ENCODE data around the gene HPS1.

Gene HPS1

DNA sequence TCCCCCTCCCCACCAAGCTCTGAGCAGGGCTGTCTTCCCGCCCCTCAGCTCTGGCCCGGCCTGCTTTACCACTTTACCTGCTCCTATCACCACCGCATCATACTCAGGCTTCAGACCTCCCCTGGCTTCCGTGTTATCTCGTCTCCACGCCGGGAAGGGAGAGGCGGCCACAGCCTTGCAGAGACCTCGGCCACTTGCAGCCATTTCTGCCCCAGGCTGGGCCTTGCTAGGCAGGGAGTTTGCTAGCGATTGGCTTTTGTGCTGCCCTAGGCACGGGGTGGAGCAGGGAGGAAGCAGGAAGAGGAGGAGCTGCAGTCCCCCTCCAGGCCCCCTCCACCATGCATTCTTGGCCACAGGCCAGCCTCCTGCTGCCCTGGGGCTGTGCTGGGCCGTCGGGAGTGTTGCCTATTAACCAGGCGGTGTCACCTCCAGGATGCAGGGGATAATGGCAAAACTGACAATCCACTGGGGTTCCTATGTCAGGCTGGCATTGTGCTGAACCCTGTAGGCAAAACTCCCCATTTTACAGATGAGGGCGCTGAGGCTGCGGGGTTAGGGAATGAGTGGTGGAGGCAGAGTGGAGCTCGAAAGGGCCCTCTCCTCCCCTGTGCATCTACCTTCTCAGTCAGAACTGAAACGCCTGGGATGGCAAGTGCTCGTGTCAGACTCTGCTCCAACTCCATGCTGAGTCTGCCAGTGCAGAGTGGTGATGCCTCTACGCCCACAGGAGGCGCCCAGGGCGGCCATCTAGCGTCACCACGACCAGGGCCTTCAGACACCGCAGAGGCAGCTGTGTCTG, 31.6 kb downstream of the HPS1 start, which contains the start of gene PYROXD2 (continued):
- TF ChIP-seq PATZ1 (tag by site-specific recombination; IDR thresholded peaks at IDR 0.05) (peak; percentile 59), ZNF146 (tag by site-specific recombination; IDR thresholded peaks at IDR 0.05) (no peak), ZBTB8A (tag by site-specific recombination; IDR thresholded peaks at IDR 0.05) (0 out of 2 replicates have a peak, but pooled peaks have one; percentile 30), ZNF37A (tag by site-specific recombination; IDR thresholded peaks at IDR 0.05) (no peak), ZNF747 (tag by site-specific recombination; IDR thresholded peaks at IDR 0.05) (no peak), ZNF791 (tag by site-specific recombination; IDR thresholded peaks at IDR 0.05) (no peak), ZNF645 (tag by site-specific recombination; IDR thresholded peaks at IDR 0.05) (no peak), ZNF529 (tag by site-specific recombination; IDR thresholded peaks at IDR 0.05; ENCODE audit: insufficient replicate concordance) (no peak), ZNF830 (tag by site-specific recombination; IDR thresholded peaks at IDR 0.05; ENCODE audit: low read depth) (no peak), ZNF561 (tag by site-specific recombination; IDR thresholded peaks at IDR 0.05; ENCODE audit: borderline replicate concordance) (no peak), SP3 (tag by site-specific recombination; IDR thresholded peaks at IDR 0.05) (no peak), RBAK (tag by site-specific recombination; IDR thresholded peaks at IDR 0.05) (no peak), GLI2 (tag by site-specific recombination; IDR thresholded peaks at IDR 0.05; ENCODE audit: borderline replicate concordance, low read depth) (no peak), ZNF248 (tag by site-specific recombination; IDR thresholded peaks at IDR 0.05) (no peak), FEZF1 (tag by site-specific recombination; IDR thresholded peaks at IDR 0.05) (peak; percentile 75), ZNF112 (tag by site-specific recombination; IDR thresholded peaks at IDR 0.05) (no peak), ZFP69B (tag by site-specific recombination; IDR thresholded peaks at IDR 0.05) (no peak), ZNF792 (tag by site-specific recombination; IDR thresholded peaks at IDR 0.05) (no peak), KLF9 (tag by site-specific recombination; IDR thresholded peaks at IDR 0.05; ENCODE audit: low read depth) (no peak), ZNF121 (tag by site-specific recombination; IDR thresholded peaks at IDR 0.05) (no peak), ZNF426 (tag by site-specific recombination; IDR thresholded peaks at IDR 0.05) (no peak), SETDB1 (IDR thresholded peaks at IDR 0.05; ENCODE audit: insufficient read length, low read length) (no peak), REPIN1 (tag by site-specific recombination; IDR thresholded peaks at IDR 0.05; ENCODE audit: low read depth) (no peak), ZNF140 (tag by site-specific recombination; IDR thresholded peaks at IDR 0.05) (no peak), ZNF701 (tag by site-specific recombination; IDR thresholded peaks at IDR 0.05) (no peak), ZNF416 (tag by site-specific recombination; IDR thresholded peaks at IDR 0.05) (no peak), ZFHX2 (tag by site-specific recombination; conservative IDR thresholded peaks at IDR 0.05) (no peak), ZNF398 (tag by site-specific recombination; IDR thresholded peaks at IDR 0.05) (peak; percentile 92), ZNF433 (tag by site-specific recombination; IDR thresholded peaks at IDR 0.05; ENCODE audit: low read depth) (no peak), YY2 (tag by site-specific recombination; IDR thresholded peaks at IDR 0.05) (no peak)
- TF ChIP-seq, protein P1, sequence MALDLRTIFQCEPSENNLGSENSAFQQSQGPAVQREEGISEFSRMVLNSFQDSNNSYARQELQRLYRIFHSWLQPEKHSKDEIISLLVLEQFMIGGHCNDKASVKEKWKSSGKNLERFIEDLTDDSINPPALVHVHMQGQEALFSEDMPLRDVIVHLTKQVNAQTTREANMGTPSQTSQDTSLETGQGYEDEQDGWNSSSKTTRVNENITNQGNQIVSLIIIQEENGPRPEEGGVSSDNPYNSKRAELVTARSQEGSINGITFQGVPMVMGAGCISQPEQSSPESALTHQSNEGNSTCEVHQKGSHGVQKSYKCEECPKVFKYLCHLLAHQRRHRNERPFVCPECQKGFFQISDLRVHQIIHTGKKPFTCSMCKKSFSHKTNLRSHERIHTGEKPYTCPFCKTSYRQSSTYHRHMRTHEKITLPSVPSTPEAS (tag by site-specific recombination; IDR thresholded peaks at IDR 0.05) = no peak
- TF ChIP-seq, protein P2, sequence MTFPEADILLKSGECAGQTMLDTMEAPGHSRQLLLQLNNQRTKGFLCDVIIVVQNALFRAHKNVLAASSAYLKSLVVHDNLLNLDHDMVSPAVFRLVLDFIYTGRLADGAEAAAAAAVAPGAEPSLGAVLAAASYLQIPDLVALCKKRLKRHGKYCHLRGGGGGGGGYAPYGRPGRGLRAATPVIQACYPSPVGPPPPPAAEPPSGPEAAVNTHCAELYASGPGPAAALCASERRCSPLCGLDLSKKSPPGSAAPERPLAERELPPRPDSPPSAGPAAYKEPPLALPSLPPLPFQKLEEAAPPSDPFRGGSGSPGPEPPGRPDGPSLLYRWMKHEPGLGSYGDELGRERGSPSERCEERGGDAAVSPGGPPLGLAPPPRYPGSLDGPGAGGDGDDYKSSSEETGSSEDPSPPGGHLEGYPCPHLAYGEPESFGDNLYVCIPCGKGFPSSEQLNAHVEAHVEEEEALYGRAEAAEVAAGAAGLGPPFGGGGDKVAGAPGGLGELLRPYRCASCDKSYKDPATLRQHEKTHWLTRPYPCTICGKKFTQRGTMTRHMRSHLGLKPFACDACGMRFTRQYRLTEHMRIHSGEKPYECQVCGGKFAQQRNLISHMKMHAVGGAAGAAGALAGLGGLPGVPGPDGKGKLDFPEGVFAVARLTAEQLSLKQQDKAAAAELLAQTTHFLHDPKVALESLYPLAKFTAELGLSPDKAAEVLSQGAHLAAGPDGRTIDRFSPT (tag by site-specific recombination; IDR thresholded peaks at IDR 0.05) = no peak

All from HEK293 (cell line).